Central memory CD8-positive, alpha-beta T cell (primary cell): ENCODE measurements around the gene EPB41L2.
"Not testable (repeated sequence)": the region's sequence is repeated elsewhere in the genome, so short reads cannot be mapped to it uniquely, and the experiment has no call there.

ENCODE experiments used
- ATAC-seq: fragments of 150-1000 bp; cut with Tn5 transposase; replicated peaks from 2 replicates; pipeline ENCODE4 v1.10.0; 2022; ENCODE audit warnings: mild to moderate bottlenecking, moderate FRiP score, moderate number of reproducible peaks; ENCODE audit not compliant: poor library complexity, severe bottlenecking; ENCODE audit errors: extremely low read depth
- DNase-seq, 2 donors: peaks; one replicate each; pipeline ENCODE4 v3.0.0; 2021; ENCODE audit warnings: low spot score in 2 of 2
- H3K27ac Mint-ChIP-seq: one replicate; pipeline ENCODE4 v1.8.0; 2022; ENCODE audit warnings: low read depth, mild to moderate bottlenecking, moderate library complexity, mixed read lengths
- H3K27me3 Mint-ChIP-seq: one replicate; pipeline ENCODE4 v1.8.0; 2022; ENCODE audit warnings: mixed read lengths
- H3K36me3 Mint-ChIP-seq: one replicate; pipeline ENCODE4 v1.8.0; 2022; ENCODE audit warnings: mild to moderate bottlenecking, moderate library complexity, mixed read lengths; ENCODE audit not compliant: insufficient read depth
- H3K4me1 Mint-ChIP-seq: one replicate; pipeline ENCODE4 v1.8.0; 2022; ENCODE audit warnings: mixed read lengths
- H3K4me3 Mint-ChIP-seq: one replicate; pipeline ENCODE4 v1.8.0; 2022; ENCODE audit warnings: mild to moderate bottlenecking, moderate library complexity, mixed read lengths
- H3K9me3 Mint-ChIP-seq: one replicate; pipeline ENCODE4 v1.8.0; 2022; ENCODE audit warnings: mixed read lengths

The EPB41L2 gene

DNA sequence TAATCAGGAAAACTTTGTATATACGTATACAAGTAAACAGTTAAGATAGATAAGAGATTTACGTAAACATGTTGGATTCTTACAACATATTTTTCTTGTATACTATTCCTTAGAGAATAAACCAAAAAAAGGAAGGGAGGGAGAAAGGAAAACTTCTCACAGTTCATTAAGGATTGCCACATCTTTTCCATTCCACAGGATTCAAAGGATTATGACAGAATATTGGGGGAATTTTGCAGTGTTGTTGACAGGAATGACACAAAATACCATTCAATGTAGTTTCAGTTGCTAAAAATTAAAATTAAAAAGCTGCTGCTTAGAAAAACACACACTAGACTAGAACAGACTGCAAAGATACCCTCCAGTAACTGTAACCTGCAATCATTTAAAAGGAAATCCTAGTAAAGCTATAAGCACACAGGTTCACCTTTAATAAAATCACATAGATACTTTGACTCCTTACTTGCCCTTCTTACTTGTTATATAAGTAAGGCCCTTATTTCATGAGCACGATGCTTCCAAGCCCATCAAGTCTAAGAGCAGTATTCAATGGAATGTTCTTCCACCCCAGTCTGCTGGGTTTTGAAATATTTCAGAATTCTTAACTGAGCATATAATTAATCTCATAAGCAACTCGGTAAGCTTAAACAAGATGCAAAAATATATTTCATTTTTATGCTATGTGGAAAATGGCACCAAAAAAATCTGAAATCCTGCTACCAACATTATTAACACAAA, 128.0 kb downstream of the EPB41L2 start:
- H3K4me1 Mint-ChIP-seq, result no peaks in the 10 kb centered on the region
- DNase-seq, result no peak

DNA sequence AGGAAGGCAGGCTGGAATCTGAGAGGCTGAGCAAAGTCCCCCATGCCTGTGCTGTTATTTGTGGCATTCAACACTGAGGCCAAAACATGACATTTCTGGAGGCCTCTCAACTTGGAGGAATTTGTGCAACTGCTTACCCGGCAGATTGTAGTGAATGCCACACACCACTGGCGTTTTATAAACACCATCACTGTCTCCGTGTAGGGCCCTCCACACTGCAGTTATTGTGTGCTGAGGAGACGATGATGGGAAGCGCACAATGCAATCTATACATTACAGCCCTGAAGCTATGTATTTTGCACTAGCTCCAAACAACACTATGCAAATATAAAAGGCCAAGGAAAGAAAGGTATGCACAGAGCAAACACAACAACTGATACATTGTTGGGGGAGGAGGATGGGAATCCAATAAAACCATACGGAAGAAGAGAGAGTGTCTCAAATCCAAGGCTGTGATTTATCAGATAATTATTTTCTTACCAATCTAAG, 129.3 kb downstream of the EPB41L2 start:
- no peak overlapping the region for H3K4me3 Mint-ChIP-seq
- H3K27me3 Mint-ChIP-seq, result no peaks in the 10 kb centered on the region
- H3K36me3 Mint-ChIP-seq, result no peaks in the 10 kb centered on the region
- no peaks in the 10 kb centered on the region for H3K4me1 Mint-ChIP-seq
- H3K27ac Mint-ChIP-seq, result no peak overlapping the region
- H3K9me3 Mint-ChIP-seq, result no peaks in the 10 kb centered on the region
- DNase-seq (no peak), ATAC-seq (no peak)

More for the DNA sequence above, 128.0 kb downstream of the EPB41L2 start:
- no peaks in the 10 kb centered on the region for H3K36me3 Mint-ChIP-seq
- ATAC-seq, result no peak
- H3K9me3 Mint-ChIP-seq, result no peaks in the 10 kb centered on the region
- no peaks in the 10 kb centered on the region for H3K27me3 Mint-ChIP-seq
- no peak overlapping the region for H3K4me3 Mint-ChIP-seq
- no peak overlapping the region for H3K27ac Mint-ChIP-seq

DNA sequence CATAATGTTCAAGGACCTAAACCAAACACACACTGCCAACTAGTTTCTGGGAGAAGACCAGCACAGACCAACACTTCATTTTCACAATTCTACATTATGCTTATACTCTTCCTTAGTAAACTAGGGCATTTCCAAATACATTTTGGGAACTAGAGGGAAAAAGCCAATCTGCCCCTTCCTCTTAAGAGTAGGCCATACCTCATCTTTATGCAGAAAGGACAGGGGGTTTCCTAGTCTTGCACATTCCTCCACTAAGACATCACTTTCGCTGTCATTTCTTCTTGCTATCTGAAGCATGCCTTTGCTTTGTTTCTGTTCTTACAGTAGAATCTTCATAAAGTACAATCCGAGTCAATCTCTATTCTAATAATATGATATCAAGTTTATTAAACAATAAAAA, 130.1 kb downstream of the EPB41L2 start:
- DNase-seq (no peak), ATAC-seq (no peak)
- Mint-ChIP-seq H3K4me3 (no peak overlapping the region), H3K36me3 (no peaks in the 10 kb centered on the region), H3K27me3 (no peaks in the 10 kb centered on the region), H3K4me1 (no peaks in the 10 kb centered on the region), H3K27ac (no peak overlapping the region), H3K9me3 (no peaks in the 10 kb centered on the region)

DNA sequence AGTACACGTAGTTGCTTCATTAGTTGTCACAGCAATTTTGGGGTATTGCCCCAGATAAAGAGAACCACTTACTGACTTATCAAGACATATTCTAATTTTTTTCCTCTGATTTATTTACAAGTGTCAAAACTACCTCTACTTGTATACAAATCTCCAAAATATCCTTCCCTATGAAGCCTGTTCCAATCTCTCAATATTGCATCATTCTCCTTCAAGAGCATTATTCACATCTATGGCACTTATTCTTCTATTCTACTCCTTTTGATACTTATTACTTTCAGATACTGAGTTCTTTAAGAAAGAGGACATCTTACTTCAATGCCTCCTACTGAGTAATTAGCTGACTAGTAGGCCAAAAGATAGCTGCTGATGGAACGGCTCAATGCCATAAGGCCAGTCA, 130.6 kb downstream of the EPB41L2 start:
- Mint-ChIP-seq H3K4me3 (no peak overlapping the region), H3K27me3 (no peaks in the 10 kb centered on the region), H3K9me3 (no peaks in the 10 kb centered on the region), H3K4me1 (no peaks in the 10 kb centered on the region), H3K36me3 (no peaks in the 10 kb centered on the region), H3K27ac (no peak overlapping the region)
- DNase-seq (no peak), ATAC-seq (no peak)

DNA sequence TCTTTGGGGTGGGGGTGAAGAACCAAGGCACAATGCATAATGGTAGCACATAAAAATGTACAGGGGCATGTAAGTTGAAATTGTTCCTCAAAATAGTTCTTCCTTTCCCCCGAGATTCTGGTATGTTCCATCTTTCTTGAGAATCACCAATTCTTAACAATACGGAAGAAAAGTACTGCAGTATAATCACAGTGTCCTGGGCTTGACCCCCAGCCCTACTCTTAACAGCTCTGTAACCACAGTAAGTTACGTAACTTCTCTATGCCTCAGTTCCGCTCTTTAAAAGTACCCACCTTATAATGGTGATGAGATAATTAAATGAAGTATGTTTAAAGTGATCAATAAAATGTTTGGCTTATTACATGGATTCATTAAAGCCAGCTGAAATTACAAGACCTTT, 131.4 kb downstream of the EPB41L2 start:
- no peak overlapping the region for H3K4me3 Mint-ChIP-seq
- no peaks in the 10 kb centered on the region for H3K36me3 Mint-ChIP-seq
- no peak overlapping the region for H3K27ac Mint-ChIP-seq
- H3K9me3 Mint-ChIP-seq, result no peaks in the 10 kb centered on the region
- DNase-seq, result no peak
- no peaks in the 10 kb centered on the region for H3K27me3 Mint-ChIP-seq
- H3K4me1 Mint-ChIP-seq, result no peaks in the 10 kb centered on the region
- no peak for ATAC-seq

DNA sequence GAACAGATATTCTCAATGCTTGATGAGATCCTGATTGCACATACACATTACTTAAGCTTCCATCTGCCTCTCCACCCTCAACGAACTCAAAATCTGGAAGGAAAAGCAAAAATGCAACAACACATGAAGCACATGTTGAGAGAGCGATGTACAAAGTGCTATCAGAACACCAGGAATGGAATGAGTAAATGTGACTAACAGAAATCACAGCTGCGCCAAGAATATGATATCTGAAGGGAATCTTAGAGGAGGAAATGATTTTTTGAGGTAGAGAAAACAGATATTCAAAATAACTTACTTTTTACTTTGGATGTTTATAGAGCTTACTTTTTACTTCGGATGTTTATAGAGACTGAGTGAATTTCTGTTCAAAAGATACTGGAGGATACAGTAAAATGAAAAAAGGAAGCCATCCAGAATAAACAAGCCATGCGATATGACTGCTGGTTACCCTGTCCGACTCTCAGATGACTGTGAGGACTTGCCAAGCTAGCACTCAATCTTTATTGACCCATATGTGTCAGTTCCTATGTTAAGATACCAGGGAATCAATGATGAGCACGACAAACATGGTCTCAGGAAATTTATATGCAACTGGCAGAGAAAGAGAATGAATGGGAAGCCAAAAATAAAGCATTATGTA, 133.9 kb downstream of the EPB41L2 start:
- H3K4me3 Mint-ChIP-seq, result no peak overlapping the region

DNA sequence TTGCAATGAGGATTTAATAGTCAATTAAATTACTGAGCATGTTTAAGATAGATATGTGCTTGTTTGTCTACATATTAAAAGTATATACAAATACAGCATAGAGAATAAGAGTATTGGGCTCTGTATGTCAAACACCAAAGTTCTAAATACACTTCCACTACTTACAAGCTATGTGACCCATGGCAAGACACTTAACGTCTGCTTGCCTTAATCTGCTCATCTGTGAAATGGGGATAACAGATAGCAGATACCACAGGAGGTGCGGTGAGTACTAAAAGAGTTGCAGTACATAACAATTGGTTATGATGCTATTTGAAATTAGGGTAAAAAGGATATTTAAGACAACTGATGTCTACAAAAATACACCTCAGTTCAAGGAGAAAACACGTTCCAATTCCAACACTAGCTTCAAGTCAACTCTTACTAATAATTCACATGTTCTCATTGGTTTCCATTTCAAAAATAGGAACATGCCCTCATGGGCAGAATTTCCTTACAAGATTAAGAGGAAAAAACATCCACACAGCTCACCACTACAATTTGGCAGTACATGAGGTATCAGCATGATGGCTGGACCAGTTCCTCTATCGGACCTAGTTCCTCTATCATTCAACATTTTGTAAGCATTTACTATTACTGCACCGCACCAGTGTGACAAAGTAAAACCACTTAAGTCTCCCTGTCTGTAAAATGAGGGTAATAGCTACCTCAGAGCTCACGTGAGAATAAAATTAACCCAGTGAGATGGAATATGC, 134.7 kb downstream of the EPB41L2 start:
- Mint-ChIP-seq H3K9me3 (no peaks in the 10 kb centered on the region), H3K27me3 (no peaks in the 10 kb centered on the region), H3K4me1 (no peaks in the 10 kb centered on the region), H3K4me3 (no peak overlapping the region), H3K36me3 (no peaks in the 10 kb centered on the region), H3K27ac (no peak overlapping the region)
- ATAC-seq, result no peak
- no peak for DNase-seq

More for the DNA sequence above, 133.9 kb downstream of the EPB41L2 start:
- Mint-ChIP-seq H3K36me3 (no peaks in the 10 kb centered on the region), H3K4me1 (no peaks in the 10 kb centered on the region), H3K9me3 (no peaks in the 10 kb centered on the region), H3K27ac (no peak overlapping the region), H3K27me3 (no peaks in the 10 kb centered on the region)
- no peak for ATAC-seq
- no peak for DNase-seq

DNA sequence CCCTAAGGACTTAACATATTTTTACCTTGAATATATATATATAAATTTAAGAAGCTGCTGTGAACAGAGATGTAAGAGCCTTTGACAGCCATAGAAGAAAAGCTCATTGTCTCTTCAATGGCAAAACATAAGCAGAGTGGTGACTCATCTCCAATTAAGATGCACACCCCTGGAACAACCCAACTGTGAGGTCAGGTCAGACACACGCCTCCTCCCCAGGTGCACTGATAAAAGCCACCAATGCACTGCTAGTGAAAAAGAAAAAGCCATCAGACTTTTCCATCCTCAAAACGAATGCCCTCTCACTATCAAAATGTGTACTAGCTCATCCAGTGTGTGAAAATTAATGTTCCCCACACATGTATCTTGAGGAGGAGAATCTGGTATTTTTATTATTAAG, 135.7 kb downstream of the EPB41L2 start:
- Mint-ChIP-seq H3K36me3 (no peaks in the 10 kb centered on the region), H3K4me1 (no peaks in the 10 kb centered on the region), H3K27me3 (no peaks in the 10 kb centered on the region), H3K9me3 (no peaks in the 10 kb centered on the region), H3K4me3 (no peak overlapping the region), H3K27ac (no peak overlapping the region)
- ATAC-seq (no peak), DNase-seq (no peak)

DNA sequence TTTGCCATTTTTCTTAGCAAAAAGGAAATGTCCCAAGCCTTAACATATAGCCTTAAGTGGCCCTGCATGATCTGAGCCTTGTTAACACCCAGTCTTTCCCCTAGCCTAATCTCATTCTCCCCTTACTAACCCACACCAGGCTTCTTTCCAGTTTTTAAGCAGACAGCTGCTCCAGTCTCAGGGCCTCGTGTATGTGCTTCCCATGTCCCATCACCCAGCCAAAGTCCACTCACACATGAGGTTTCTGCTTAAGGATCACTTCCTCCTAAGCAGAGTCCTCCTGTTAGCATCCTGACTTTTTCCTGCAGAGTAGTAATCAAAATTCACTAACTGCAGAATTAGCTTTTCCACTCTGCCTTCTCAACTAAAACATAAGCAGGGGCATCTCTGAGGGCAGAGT, 139.7 kb downstream of the EPB41L2 start:
- H3K4me1 Mint-ChIP-seq, result no peaks in the 10 kb centered on the region
- H3K27me3 Mint-ChIP-seq, result no peaks in the 10 kb centered on the region
- no peaks in the 10 kb centered on the region for H3K9me3 Mint-ChIP-seq
- DNase-seq (no peak), ATAC-seq (no peak)
- no peak overlapping the region for H3K27ac Mint-ChIP-seq
- H3K36me3 Mint-ChIP-seq, result no peaks in the 10 kb centered on the region
- H3K4me3 Mint-ChIP-seq, result no peak overlapping the region

DNA sequence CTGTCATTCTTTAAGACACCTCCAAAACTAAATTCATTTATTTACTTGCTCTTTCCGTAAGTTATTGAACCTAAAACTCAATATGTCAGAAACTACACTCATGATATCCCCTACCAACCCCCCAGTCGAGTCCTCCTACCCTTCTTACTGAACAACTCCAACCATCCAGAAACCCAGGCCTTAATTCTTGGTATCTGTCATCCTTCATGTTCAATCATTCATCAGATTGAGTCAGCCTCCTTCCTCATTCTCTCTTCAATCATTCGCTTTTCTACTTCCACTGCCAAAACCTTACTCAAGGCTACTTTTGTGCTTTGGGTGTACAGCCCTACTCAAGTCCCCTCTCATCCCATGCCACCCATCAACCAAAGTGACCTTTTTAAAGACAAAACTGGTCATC, 140.1 kb downstream of the EPB41L2 start:
- DNase-seq (no peak), ATAC-seq (no peak)
- H3K4me3 Mint-ChIP-seq, result no peak overlapping the region
- no peaks in the 10 kb centered on the region for H3K36me3 Mint-ChIP-seq
- no peaks in the 10 kb centered on the region for H3K4me1 Mint-ChIP-seq
- no peak overlapping the region for H3K27ac Mint-ChIP-seq
- H3K9me3 Mint-ChIP-seq, result no peaks in the 10 kb centered on the region
- no peaks in the 10 kb centered on the region for H3K27me3 Mint-ChIP-seq

DNA sequence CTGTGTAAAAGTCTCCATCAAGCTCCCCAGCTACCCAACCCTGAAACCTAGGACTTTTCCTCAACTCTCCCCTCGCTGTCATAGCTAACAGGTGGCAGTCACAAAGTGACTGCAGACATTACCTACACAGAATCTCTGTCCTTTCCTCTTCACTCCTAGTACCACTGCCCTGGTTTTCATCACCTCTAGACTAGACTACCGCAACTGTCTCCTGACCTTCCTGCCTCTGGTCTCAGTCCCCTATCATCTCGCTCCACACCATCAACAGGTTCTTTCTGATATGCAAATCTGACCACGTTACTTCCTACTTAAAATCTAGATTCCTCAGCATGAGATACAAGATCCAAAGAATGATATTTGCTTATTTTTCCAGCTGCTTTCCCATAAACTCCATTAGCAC, 142.1 kb downstream of the EPB41L2 start:
- H3K27ac Mint-ChIP-seq, result no peak overlapping the region
- H3K4me1 Mint-ChIP-seq, result no peaks in the 10 kb centered on the region
- ATAC-seq, result no peak
- H3K36me3 Mint-ChIP-seq, result no peaks in the 10 kb centered on the region
- no peaks in the 10 kb centered on the region for H3K27me3 Mint-ChIP-seq
- no peak for DNase-seq
- no peak overlapping the region for H3K4me3 Mint-ChIP-seq
- H3K9me3 Mint-ChIP-seq, result no peaks in the 10 kb centered on the region

DNA sequence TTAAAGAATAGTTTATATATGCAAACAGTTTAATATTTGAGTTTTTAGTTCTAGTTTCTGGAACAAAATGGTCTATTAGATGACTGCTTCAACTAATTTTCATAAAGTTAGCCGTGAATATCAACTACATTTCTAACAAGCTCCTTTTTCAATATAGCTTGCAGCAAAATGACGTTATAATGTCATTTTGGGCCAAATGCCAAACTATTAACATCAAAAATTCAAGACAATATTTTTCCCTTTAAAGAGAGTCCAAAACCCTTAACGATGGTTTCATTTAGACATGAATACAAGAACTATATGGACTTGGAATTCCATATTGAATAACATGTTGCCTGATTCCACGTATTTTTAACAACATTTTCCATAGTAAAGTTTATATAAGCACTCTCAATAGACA, 144.9 kb downstream of the EPB41L2 start:
- no peaks in the 10 kb centered on the region for H3K4me1 Mint-ChIP-seq
- H3K27me3 Mint-ChIP-seq, result no peaks in the 10 kb centered on the region
- no peak overlapping the region for H3K4me3 Mint-ChIP-seq
- H3K27ac Mint-ChIP-seq, result no peak overlapping the region
- no peak for ATAC-seq
- no peak for DNase-seq
- no peaks in the 10 kb centered on the region for H3K9me3 Mint-ChIP-seq
- H3K36me3 Mint-ChIP-seq, result no peaks in the 10 kb centered on the region

DNA sequence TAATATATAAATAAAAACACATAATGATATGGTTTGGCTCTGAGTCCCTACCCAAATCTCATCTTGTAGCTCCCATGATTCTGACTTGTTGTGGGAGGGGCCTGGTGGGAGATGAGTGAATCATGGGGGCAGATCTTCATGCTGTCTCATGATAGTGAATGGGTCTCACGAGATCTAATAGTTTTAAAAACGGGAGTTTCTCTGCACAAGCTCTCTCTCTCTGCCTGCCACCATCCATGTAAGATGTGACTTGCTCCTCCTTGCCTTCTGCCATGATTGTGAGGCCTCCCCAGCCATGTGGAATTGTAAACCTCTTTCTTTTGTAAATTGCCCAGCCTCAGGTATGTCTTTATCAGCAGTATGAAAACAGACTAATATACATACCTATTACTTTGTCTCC, 147.4 kb downstream of the EPB41L2 start:
- not testable (repeated sequence) for H3K4me3 Mint-ChIP-seq, H3K9me3 Mint-ChIP-seq, ATAC-seq, H3K36me3 Mint-ChIP-seq, DNase-seq, H3K27me3 Mint-ChIP-seq, H3K27ac Mint-ChIP-seq, H3K4me1 Mint-ChIP-seq
